Measurements from ENCODE around the gene PTPRE.
A peak's percentile ranks its signal among the peaks of the same experiment; 100 is the strongest.

Gene PTPRE

GRCh38 chr10:127906548-127907377 lies at the start of gene PTPRE:
Gene PTPRE (plus strand): TSS chr10:127907103. CDS start chr10:128040882, 133,779 bp downstream.
- TF ChIP-seq CTCF (IDR thresholded peaks at IDR 0.05; ENCODE audit: insufficient read depth, missing control alignments) = peak; percentile 67
- DNase-seq (ENCODE audit: insufficient read length, low spot score) (no peak), FAIRE-seq (no peak)

GRCh38 chr10:127860592-127860991 lies 46.3 kb upstream of the PTPRE start:
- no peak for TF ChIP-seq CTCF (IDR thresholded peaks at IDR 0.05; ENCODE audit: insufficient read depth, missing control alignments)
- FAIRE-seq = no peak
- no peak for DNase-seq (ENCODE audit: insufficient read length, low spot score)

GRCh38 chr10:127863231-127863825 lies 43.6 kb upstream of the PTPRE start:
- DNase-seq (ENCODE audit: insufficient read length, low spot score) (no peak), FAIRE-seq (no peak)
- TF ChIP-seq CTCF (IDR thresholded peaks at IDR 0.05; ENCODE audit: insufficient read depth, missing control alignments) = no peak

- no peak for TF ChIP-seq CTCF (IDR thresholded peaks at IDR 0.05; ENCODE audit: insufficient read depth, missing control alignments)
- no peak for FAIRE-seq
- DNase-seq (ENCODE audit: insufficient read length, low spot score) = no peak
Measured at GRCh38 chr10:127866276-127867013, 40.5 kb upstream of the PTPRE start.

GRCh38 chr10:127867805-127868204 lies 39.1 kb upstream of the PTPRE start:
- no peak for FAIRE-seq

GRCh38 chr10:127869329-127869728 lies 37.6 kb upstream of the PTPRE start:
- DNase-seq (ENCODE audit: insufficient read length, low spot score) (no peak), FAIRE-seq (no peak)
- no peak for TF ChIP-seq CTCF (IDR thresholded peaks at IDR 0.05; ENCODE audit: insufficient read depth, missing control alignments)

More at GRCh38 chr10:127867805-127868204, 39.1 kb upstream of the PTPRE start:
- TF ChIP-seq CTCF (IDR thresholded peaks at IDR 0.05; ENCODE audit: insufficient read depth, missing control alignments) = no peak
- no peak for DNase-seq (ENCODE audit: insufficient read length, low spot score)
